CD4-positive, alpha-beta T cell treated with Interferon gamma for 1 hour (primary cell): Measurements from ENCODE around the gene ITGAL.
"Not testable (repeated sequence)": the region's sequence is repeated elsewhere in the genome, so short reads cannot be mapped to it uniquely, and the experiment has no call there.

Experiments used
- DNase-seq: peaks from one replicate; pipeline ENCODE4 v3.0.0-alpha.2; 2020

ITGAL gene

GRCh38 chr16:30528799-30529457 is 56.4 kb downstream of the ITGAL start:
- no peak for DNase-seq

DNA sequence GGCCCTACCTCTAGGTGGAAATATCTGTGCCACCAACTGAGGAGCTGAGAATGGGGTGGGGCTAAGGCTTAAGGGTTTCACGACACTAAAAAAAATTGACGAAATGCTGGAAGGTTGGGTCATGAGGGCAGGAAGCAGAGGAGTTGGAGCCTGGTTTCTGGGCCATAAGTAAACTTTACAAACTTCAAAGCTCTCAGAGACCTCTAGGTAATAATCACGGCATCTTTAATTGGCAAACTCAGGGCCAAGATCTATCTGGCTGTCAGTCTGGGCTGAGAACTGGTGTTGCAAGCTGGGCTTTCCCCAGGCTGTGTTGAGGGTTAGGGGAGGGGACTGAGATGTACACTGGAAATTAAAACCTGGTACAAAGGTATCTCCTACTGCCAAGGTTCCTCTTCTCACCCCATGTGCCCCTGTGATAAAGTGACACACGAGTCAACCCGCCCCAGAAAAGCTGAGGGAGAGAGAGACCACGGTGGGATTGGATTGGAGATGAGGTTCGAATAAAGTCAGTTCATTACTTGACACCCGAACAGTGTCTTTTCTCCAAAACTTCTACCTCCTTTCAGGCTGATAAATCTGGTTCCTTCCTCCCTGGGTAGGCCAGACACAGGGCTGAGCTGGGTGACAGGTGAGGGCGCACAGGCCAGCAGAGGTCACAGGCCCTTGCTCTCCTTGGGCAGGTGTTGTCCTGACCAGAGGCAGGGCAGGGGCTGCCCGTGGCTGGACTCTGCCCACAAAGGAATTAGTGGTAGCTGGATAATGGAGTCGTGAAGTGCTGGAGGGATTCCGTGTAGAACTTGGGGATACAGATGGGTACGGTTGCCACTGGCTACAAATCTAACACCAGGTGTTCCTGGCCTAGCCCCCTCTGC is 57.9 kb downstream of the ITGAL start:
- DNase-seq, result no peak

GRCh38 chr16:30532285-30533145 is 60.0 kb downstream of the ITGAL start:
- no peak for DNase-seq

DNA sequence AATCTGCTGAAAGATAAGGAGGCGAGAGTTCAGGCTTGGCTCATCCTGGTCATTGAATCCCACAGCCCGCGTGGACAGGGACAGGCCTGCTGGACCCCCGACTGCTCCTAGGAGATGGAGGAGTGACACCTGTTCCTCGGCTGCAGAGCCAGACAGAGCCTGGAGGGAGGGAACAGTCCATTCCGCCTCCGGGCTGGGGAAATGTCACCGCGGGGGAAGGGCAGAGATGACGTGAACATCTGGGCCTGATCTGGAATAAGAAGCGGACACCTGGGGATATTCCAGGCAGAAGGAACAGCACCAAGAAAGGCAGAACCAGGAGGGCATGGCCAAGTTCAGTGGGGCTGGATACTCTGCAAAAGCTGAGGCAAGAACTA is 60.6 kb downstream of the ITGAL start:
- DNase-seq, result no peak

GRCh38 chr16:30533748-30534367 is 61.3 kb downstream of the ITGAL start:
- no peak for DNase-seq

DNA sequence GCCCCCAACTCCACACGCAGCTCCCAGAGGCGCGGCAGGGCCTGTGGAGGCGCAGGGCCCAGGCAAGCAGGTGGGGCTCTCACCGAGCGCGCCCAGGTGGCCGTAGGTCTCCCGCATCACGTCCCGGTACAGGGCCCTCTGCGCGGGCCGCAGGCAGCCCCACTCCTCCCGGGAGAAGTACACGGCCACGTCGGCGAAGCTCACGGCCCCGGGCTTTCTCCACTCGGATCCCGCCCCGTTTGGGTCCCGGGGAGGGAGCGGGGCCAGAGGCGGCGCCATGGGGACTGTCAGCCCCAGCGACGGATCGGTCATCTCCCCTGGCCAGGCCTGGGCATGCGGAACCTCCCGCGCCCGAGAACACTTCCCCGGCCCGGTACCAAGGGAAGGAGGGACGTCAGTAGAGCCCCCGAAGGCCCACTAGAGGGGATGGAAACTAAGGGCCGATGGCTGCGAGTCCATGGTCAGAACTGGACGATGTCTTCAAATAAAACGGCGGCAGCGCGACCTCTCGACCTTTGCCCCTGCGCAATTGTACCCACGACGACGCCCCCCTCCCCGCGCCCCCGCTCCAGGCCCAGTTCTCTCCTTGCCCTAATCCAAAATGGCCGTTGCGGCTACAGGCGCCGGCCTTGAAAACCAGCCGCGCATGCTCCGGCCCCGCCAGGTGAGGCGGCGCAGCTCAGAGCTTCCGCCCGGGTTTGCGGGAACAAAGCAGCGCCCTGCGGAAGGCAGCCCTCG is 62.0 kb downstream of the ITGAL start, which contains the start of gene ZNF747:
Gene ZNF747 (minus strand): TSS at position 491 of the 738 bp plus-strand sequence. CDS start 179 bp downstream, at position 312.
- DNase-seq, result peak; percentile 89

DNA sequence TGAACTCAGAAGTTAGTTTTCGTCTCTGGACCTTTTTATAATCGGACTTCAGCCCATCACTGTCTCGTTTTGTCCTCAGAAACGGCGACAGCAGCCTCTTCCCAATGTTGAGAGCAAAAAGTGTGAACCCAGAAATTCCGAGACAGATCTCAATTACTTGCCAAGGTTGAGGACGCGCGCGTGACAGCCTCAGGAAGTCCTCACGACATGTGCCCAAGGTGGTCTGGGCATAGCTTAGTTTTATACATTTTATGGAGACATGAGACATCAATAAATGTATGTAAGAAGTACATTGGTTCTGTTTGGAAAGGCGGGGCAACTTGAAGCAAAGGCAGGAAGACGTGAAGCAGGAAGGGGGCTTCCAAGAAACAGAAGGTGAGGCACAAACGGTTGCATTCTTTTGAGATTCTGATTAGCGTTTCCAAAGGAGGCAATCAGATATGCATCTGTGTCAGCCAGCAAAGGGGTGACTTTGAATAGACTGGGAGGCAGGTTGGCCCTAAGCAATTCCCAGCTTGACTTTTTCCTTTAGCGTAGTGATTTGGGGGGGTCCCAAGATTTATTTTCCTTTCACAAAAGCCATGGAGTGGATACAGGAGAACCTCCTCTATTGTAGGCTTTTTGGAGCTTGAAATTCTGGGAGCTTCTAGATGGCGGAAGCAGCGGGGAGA is 62.7 kb downstream of the ITGAL start:
- DNase-seq, result no peak

- DNase-seq, result peak; percentile 65
Observed at GRCh38 chr16:30535777-30536190, 63.2 kb downstream of the ITGAL start.

DNA sequence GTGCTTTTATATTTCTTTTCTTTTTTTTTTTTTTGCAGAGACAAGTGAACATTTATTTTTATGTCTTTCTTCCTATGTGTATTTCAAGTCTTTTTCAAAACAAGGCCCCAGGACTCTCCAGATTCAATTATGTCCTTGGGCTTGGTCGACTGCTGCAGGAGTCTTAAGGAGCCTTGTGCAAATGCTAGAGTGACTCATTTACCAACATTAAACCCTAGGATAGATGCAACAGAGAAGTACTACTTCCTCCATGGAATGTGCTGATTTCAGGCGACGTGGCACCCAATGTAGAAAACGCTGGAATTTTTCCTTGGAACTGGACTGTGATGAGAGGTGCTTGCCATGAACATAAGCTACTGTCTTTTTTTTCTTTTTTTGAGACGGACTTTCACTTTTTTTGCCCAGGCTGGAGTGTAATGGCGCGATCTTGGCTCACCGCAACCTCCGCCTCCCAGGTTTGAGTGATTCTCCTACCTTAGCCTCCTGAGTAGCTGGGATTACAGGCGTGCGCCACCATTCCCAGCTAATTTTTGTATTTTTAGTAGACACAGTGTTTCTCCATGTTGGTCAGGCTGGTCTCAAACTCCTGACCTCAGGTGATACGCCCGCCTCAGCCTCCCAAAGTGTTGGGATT is 64.0 kb downstream of the ITGAL start:
- DNase-seq, result not testable (repeated sequence)

GRCh38 chr16:30539000-30539964 is 66.7 kb downstream of the ITGAL start:
- no peak for DNase-seq

DNA sequence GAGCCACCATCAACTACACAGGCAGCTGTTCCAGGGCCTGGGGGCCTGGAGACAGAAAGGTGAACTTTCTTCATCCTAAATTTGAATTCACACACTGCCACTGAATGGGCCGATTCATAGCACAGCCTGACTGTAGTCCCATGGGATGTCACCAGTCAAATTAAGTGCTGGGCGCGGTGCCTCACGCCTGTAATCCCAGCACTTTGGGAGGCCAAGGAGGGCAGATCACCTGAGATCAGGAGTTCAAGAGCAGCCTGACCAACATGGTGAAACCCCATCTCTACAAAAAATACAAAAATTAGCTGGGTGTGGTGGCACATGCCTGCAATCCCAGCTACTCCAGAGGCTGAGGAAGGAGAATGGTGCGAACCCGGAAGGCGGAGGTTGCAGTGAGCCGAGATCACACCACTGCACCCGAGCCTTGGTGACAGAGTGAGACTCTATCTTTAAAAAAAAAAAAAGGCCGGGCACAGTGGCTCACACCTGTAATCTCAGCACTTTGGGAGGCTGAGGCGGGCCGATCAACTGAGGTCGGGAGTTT is 67.5 kb downstream of the ITGAL start:
- not testable (repeated sequence) for DNase-seq

DNA sequence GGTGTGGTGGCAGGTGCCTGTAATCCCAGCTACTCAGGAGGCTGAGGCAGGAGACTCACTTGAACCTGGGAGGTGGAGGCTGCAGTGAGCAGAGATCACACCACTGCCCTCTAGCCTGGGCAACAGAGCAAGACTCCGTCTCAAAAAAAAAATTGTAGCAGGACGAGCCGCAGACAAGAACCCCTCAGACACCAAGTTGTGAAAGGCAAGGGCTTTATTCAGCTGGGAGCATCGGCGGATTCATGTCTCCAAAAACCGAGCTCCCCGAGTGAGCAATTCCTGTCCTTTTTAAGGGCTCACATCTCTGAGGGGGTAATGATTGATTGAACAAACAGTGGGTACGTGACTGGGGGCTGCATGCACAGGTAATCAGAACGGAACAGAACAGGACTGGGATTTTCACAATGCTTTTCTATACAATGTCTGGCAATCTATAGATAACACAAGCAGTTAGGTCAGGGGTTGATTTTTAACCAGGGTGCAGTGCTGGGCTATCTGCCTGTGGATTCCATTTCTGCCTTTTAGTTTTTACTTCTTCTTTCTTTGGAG is 68.4 kb downstream of the ITGAL start:
- DNase-seq, result not testable (repeated sequence)

GRCh38 chr16:30541502-30542329 is 69.2 kb downstream of the ITGAL start:
- DNase-seq, result no peak

DNA sequence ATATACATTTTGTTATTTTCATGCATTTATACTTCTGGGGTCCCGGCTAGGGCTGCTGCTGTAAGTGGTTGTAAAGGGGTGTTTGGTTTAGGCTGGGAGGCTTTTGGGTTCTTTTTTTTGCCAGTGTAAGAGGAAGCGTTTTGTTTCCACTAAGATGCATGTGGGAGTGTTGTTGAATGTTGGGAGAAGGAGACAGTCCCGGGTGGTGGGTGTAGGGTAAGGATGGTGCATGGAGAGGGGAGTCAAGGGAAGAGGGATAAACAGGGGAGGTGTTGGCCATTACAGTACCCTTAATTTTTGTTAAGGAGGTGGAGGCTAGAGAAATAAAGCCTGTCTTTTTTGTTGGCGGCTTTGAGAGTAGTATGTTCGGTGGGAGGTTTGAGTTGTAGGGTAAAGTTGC is 70.5 kb downstream of the ITGAL start:
- DNase-seq, result no peak

GRCh38 chr16:30546115-30546514 is 73.6 kb downstream of the ITGAL start:
- no peak for DNase-seq

- DNase-seq, result no peak
Observed at GRCh38 chr16:30548416-30549253, 76.1 kb downstream of the ITGAL start.

- DNase-seq, result peak; percentile 66
Observed at GRCh38 chr16:30551781-30552180, 79.2 kb downstream of the ITGAL start.
